NB4 (cell line): ENCODE data around the gene PSENEN.

Experiments
- MYC ChIP-seq: IDR thresholded peaks from 2 replicates; pipeline ENCODE4 v1.6.1; 2011; ENCODE audit warnings: low read depth, low read length
- POLR2A ChIP-seq: IDR thresholded peaks from 2 replicates; pipeline ENCODE4 v1.6.1; 2011; ENCODE audit warnings: mild to moderate bottlenecking; ENCODE audit not compliant: insufficient read length; ENCODE audit errors: extremely low read depth
- TF ChIP-seq, protein P1 (sequence below): IDR thresholded peaks from one replicate; pipeline ENCODE4 v1.5.1; 2012; ENCODE audit warnings: low read depth, low read length
- TF ChIP-seq, protein P2 (sequence below): IDR thresholded peaks from 2 replicates; pipeline ENCODE4 v1.6.1; 2011; ENCODE audit warnings: low read depth, low read length

DNA sequence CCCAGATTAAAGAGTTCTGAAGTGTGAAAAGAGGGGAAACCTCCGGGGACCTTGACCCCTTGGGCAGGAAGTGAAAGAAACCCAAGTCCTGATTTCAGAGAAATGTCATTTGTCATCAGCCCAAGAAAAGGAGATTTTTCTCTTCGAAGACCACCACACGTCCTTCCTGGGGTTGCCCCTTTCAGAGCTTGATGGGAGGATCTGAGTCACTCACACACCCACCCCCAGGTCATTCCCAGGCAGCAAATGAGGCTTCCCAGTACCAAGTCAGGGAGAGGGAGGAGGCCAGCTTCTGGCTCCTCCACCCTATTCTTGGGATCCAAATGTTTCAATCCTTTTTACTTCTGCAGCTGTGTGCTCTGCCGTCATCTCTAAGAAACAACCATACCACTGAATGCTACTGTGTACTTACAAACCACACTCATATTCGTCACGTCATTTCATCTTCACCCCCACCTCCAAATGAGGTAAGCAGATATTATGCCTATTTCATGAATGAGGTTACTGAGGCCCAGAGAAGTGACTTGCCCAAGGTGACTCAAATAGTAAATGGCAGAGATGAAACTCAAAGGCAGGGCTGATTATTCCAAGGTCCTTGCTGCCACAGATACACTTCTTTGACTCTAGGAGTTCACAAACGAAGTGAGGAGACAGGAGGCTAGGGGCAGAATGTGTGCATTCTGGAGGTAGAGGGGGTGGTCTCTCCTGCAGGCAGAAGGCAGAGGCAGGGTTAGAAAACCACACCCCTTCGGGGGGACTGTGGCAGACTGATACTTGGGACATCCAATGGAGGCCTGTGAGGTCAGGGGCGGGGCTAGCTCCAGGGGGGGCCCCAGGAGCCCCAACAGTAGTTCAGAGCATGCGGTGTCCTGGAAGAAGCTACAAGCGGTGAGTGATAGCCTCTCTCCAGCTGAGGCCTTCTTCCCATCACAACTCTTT lies 32.6 kb upstream of the PSENEN start:
- TF ChIP-seq POLR2A (no peak), MYC (no peak)
- TF ChIP-seq, protein P1, sequence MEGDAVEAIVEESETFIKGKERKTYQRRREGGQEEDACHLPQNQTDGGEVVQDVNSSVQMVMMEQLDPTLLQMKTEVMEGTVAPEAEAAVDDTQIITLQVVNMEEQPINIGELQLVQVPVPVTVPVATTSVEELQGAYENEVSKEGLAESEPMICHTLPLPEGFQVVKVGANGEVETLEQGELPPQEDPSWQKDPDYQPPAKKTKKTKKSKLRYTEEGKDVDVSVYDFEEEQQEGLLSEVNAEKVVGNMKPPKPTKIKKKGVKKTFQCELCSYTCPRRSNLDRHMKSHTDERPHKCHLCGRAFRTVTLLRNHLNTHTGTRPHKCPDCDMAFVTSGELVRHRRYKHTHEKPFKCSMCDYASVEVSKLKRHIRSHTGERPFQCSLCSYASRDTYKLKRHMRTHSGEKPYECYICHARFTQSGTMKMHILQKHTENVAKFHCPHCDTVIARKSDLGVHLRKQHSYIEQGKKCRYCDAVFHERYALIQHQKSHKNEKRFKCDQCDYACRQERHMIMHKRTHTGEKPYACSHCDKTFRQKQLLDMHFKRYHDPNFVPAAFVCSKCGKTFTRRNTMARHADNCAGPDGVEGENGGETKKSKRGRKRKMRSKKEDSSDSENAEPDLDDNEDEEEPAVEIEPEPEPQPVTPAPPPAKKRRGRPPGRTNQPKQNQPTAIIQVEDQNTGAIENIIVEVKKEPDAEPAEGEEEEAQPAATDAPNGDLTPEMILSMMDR: no peak
- TF ChIP-seq, protein P2, sequence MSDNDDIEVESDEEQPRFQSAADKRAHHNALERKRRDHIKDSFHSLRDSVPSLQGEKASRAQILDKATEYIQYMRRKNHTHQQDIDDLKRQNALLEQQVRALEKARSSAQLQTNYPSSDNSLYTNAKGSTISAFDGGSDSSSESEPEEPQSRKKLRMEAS: no peak
